Activated CD8-positive, alpha-beta T cell treated with anti-CD3 and anti-CD28 coated beads for 36 hours (primary cell): Measurements from ENCODE around the gene AK3. TPM values are rescaled to one million over a fixed set of nuclear protein-coding genes. Genes with fewer than 3 reads are reported as not detected.

Experiments
- ATAC-seq: fragments of 200-7000 bp; cut with Tn5 transposase; one replicate; pipeline ENCODE4 v1.10.0; 2021; ENCODE audit warnings: mild to moderate bottlenecking, moderate library complexity
- CTCF ChIA-PET: fragments of 350-600 bp; sonication (Branson Sonifier 250); formaldehyde crosslinking; loops from one replicate; lab custom pipeline; 2021; ENCODE audit warnings: antibody characterized with exemption; lab: Charles Lee
- POLR2A ChIA-PET: fragments of 350-600 bp; sonication (Branson Sonifier 250); formaldehyde crosslinking; loops from one replicate; lab custom pipeline; 2021; ENCODE audit warnings: antibody characterized with exemption; lab: Charles Lee
- DNase-seq: peaks from one replicate; pipeline ENCODE4 v3.0.0-alpha.2; 2020
- H3K27ac Mint-ChIP-seq: one replicate; pipeline ENCODE4 v1.8.0; 2021; ENCODE audit warnings: mild to moderate bottlenecking, mixed read lengths
- H3K27me3 Mint-ChIP-seq: one replicate; pipeline ENCODE4 v1.8.0; 2021; ENCODE audit warnings: mixed read lengths
- H3K36me3 Mint-ChIP-seq: one replicate; pipeline ENCODE4 v1.8.0; 2021; ENCODE audit warnings: low read depth, mixed read lengths
- H3K4me1 Mint-ChIP-seq: one replicate; pipeline ENCODE4 v1.8.0; 2021; ENCODE audit warnings: low read depth, mixed read lengths
- H3K4me3 Mint-ChIP-seq: one replicate; pipeline ENCODE4 v1.8.0; 2021; ENCODE audit warnings: mild to moderate bottlenecking, moderate library complexity, mixed read lengths
- H3K9me3 Mint-ChIP-seq: one replicate; pipeline ENCODE4 v1.8.0; 2021; ENCODE audit warnings: mixed read lengths
- intact Hi-C: fragments of 100-400 bp; cut with micrococcal nuclease; formaldehyde crosslinking; loops from one replicate; pipeline ENCODE4 v1.10.0; 2022
- total RNA-seq, 2 experiments: library from RNA; stranded (reverse); gene quantifications; one replicate each; pipeline ENCODE4 v1.2.3, GENCODE V29; 2021
- TF ChIP-seq, protein P1 (sequence below): fragments of 200-600 bp; IDR thresholded peaks from one replicate; pipeline ENCODE4 v1.8.0; 2022; ENCODE audit warnings: antibody characterized with exemption, mild to moderate bottlenecking

The AK3 gene
- total RNA-seq, 2 experiments from 2014 or later, result 34.3 to 35.5 TPM

- DNase-seq, result peak; percentile 99
- Mint-ChIP-seq H3K36me3 (peaks cover 4% of the 10 kb centered on the region), H3K4me1 (peaks cover 11% of the 10 kb centered on the region), H3K9me3 (no peaks in the 10 kb centered on the region), H3K4me3 (no peak within 1 kb of the TSS), H3K27me3 (no peaks in the 10 kb centered on the region), H3K27ac (no peak within 1 kb of the TSS)
- POLR2A ChIA-PET, result interaction anchor here (0.6 to 1.4 kb wide), 5 partner anchors 14 to 61 kb away, joined by 3 to 8 read pairs (median 4); partner anchors contain the start of genes AK3, PLPP6 and SPATA6L
- ATAC-seq, result peak; percentile 97
- TF ChIP-seq, protein P1, sequence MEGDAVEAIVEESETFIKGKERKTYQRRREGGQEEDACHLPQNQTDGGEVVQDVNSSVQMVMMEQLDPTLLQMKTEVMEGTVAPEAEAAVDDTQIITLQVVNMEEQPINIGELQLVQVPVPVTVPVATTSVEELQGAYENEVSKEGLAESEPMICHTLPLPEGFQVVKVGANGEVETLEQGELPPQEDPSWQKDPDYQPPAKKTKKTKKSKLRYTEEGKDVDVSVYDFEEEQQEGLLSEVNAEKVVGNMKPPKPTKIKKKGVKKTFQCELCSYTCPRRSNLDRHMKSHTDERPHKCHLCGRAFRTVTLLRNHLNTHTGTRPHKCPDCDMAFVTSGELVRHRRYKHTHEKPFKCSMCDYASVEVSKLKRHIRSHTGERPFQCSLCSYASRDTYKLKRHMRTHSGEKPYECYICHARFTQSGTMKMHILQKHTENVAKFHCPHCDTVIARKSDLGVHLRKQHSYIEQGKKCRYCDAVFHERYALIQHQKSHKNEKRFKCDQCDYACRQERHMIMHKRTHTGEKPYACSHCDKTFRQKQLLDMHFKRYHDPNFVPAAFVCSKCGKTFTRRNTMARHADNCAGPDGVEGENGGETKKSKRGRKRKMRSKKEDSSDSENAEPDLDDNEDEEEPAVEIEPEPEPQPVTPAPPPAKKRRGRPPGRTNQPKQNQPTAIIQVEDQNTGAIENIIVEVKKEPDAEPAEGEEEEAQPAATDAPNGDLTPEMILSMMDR, result peak; percentile 79
- intact Hi-C loops, result loop anchor here (5.0 kb wide), 2 partner anchors 63 to 303 kb away; partner anchors contain the start of gene AK3
- CTCF ChIA-PET, result interaction anchor here (0.9 to 1.0 kb wide), 2 partner anchors 15 to 18 kb away, joined by 3 to 4 read pairs; no protein-coding TSS in a partner anchor
Observed at GRCh38 chr9:4679268-4680172, 61.5 kb downstream of the AK3 start, which contains the start of gene CDC37L1. Gene CDC37L1 (plus strand): TSS chr9:4679569. CDS start chr9:4679768, 199 bp downstream.

- Mint-ChIP-seq H3K4me3 (no peak overlapping the region), H3K9me3 (no peaks in the 10 kb centered on the region), H3K27ac (no peak overlapping the region), H3K27me3 (no peaks in the 10 kb centered on the region), H3K4me1 (peaks cover 7% of the 10 kb centered on the region), H3K36me3 (peaks cover 2% of the 10 kb centered on the region)
- intact Hi-C loops, result loop anchor here (5.0 kb wide), 2 partner anchors 64 to 304 kb away; partner anchors contain the start of gene AK3
- no peak for DNase-seq
- CTCF ChIA-PET, result interaction anchor here (0.9 to 1.0 kb wide), 2 partner anchors 15 to 17 kb away, joined by 3 to 4 read pairs; no protein-coding TSS in a partner anchor
- TF ChIP-seq, protein P1, result no peak
- peak; percentile 23 for ATAC-seq
- POLR2A ChIA-PET, result interaction anchor here (1.0 to 1.4 kb wide), 4 partner anchors 13 to 62 kb away, joined by 3 to 8 read pairs (median 4); partner anchors contain the start of genes AK3, PLPP6 and SPATA6L
Observed at GRCh38 chr9:4678679-4679267, 62.2 kb downstream of the AK3 start.

DNA sequence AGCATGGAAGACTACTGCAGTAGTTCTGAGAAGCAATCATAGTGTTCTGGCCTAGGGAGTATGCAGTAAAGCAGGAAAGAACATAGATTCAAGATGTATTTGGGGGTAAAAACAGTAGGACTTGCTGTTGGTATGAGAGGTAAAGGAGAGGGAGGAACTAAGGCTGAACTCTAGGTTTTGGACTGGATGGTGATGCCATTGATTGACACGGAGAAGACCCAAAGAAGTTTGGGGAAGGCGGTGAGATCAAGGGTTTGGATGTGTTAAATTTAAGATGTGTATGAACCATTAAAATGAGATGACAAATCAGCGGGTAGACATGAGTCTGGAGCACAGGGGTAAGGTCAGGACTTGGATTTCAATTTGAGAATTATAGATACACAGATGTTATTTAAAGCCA lies 63.6 kb downstream of the AK3 start:
- H3K36me3 Mint-ChIP-seq, result no peaks in the 10 kb centered on the region
- no peaks in the 10 kb centered on the region for H3K4me1 Mint-ChIP-seq
- H3K27ac Mint-ChIP-seq, result no peak overlapping the region
- TF ChIP-seq, protein P1, result no peak
- ATAC-seq (no peak), DNase-seq (no peak)
- no peak overlapping the region for H3K4me3 Mint-ChIP-seq
- POLR2A ChIA-PET, result interaction anchor here (1.0 to 1.2 kb wide), 2 partner anchors 10 to 11 kb away, joined by 3 to 4 read pairs; partner anchors contain the start of gene SPATA6L
- H3K9me3 Mint-ChIP-seq, result no peaks in the 10 kb centered on the region
- intact Hi-C loops, result loop anchor here (5.0 kb wide), 2 partner anchors 65 to 305 kb away; partner anchors contain the start of gene AK3
- no peaks in the 10 kb centered on the region for H3K27me3 Mint-ChIP-seq
- CTCF ChIA-PET, result interaction anchor here (0.7 to 1.4 kb wide), 3 partner anchors 11 to 380 kb away, joined by 3 to 7 read pairs (median 3); partner anchors contain the start of gene SPATA6L

GRCh38 chr9:4674783-4675182 lies 66.2 kb downstream of the AK3 start:
- no peak for ATAC-seq
- Mint-ChIP-seq H3K4me3 (no peak overlapping the region), H3K27me3 (no peaks in the 10 kb centered on the region), H3K9me3 (no peaks in the 10 kb centered on the region), H3K27ac (no peak overlapping the region), H3K36me3 (no peaks in the 10 kb centered on the region), H3K4me1 (peaks cover 9% of the 10 kb centered on the region)
- TF ChIP-seq, protein P1, result no peak
- DNase-seq, result no peak
- ChIA-PET POLR2A (no interaction called here), CTCF (interaction anchor here (0.8 kb wide), 1 partner anchor 31 kb away, joined by 3 read pairs; no protein-coding TSS in a partner anchor)
- intact Hi-C loops, result loop anchor here (5.0 kb wide), 2 partner anchors 68 to 308 kb away; partner anchors contain the start of gene AK3
